Esophagus squamous epithelium (tissue), 5 donors: Measurements from ENCODE around the gene DCUN1D2. TPM values are rescaled to one million over a fixed set of nuclear protein-coding genes. Genes with fewer than 3 reads are reported as not detected.

ENCODE experiments used
- DNase-seq: peaks from one replicate; lab custom pipeline; 2025; lab: John Stamatoyannopoulos, UW
- H3K27ac ChIP-seq, 4 donors: fragments of 200-600 bp; sonication (generic); one replicate each; pipeline ENCODE4 v1.5.1; 2016 to 2019; ENCODE audit warnings: mild to moderate bottlenecking in 1 of 4
- H3K27me3 ChIP-seq, 4 donors: fragments of 200-600 bp; sonication (generic); 1 replicate in 3 of 4; 2 replicates in 1 of 4; pipeline versions ENCODE4 v1.5.1 to v1.6.0; 2017 to 2021; ENCODE audit warnings: antibody characterized with exemption in 1 of 4
- H3K36me3 ChIP-seq, 3 donors: fragments of 200-600 bp; sonication (generic); one replicate each; pipeline ENCODE4 v1.5.1; 2016 to 2019
- H3K4me1 ChIP-seq, 3 donors: fragments of 200-600 bp; sonication (generic); one replicate each; pipeline ENCODE4 v1.5.1; 2017 to 2019
- H3K4me3 ChIP-seq, 4 donors: fragments of 200-600 bp; sonication (generic); 1 replicate in 3 of 4; 2 replicates in 1 of 4; pipeline ENCODE4 v1.5.1; 2016 to 2019; ENCODE audit warnings: mild to moderate bottlenecking in 2 of 4, moderate library complexity in 1 of 4
- H3K9me3 ChIP-seq, 3 donors: fragments of 200-600 bp; sonication (generic); one replicate each; pipeline ENCODE4 v1.5.1; 2016 to 2019
- POLR2A ChIP-seq, 4 donors: fragments of 450-650 bp; IDR thresholded peaks; one replicate each; pipeline ENCODE4 v1.6.1; 2017; ENCODE audit warnings: antibody characterized with exemption in 4 of 4, mild to moderate bottlenecking in 4 of 4, moderate library complexity in 3 of 4
- WGBS, 2 donors: methylation state at CpG; one replicate each; pipeline ENCODE4 v1.1.5; 2018; 5-methylcytosine and 5-hydroxymethylcytosine counted together
- intact Hi-C: fragments of 100-400 bp; cut with DNase I; formaldehyde crosslinking; loops from one replicate; pipeline ENCODE4 v1.15.0; 2022
- total RNA-seq, 4 donors: library from RNA; depleted of rRNA; stranded (reverse); fragments of >200 nt; gene quantifications; one replicate each; pipeline ENCODE4 v1.1.0, GENCODE V29; 2016
- TF ChIP-seq, protein P1 (sequence below), 6 experiments: fragments of 450-650 bp in 4 of 6; fragments of 200-600 bp in 2 of 6; sonication (generic) in 2 of 6; IDR thresholded peaks; one replicate each; pipeline ENCODE4 v1.5.1; 2016 to 2019; ENCODE audit warnings: antibody characterized with exemption in 6 of 6, mild to moderate bottlenecking in 4 of 6, moderate library complexity in 4 of 6
- donor health status: DM: yes; HTN: yes; CAD: no.

DCUN1D2 gene
- total RNA-seq, 4 donors from 2014 or later, result 4.7 to 14.1 (median 7.7) TPM

DNA sequence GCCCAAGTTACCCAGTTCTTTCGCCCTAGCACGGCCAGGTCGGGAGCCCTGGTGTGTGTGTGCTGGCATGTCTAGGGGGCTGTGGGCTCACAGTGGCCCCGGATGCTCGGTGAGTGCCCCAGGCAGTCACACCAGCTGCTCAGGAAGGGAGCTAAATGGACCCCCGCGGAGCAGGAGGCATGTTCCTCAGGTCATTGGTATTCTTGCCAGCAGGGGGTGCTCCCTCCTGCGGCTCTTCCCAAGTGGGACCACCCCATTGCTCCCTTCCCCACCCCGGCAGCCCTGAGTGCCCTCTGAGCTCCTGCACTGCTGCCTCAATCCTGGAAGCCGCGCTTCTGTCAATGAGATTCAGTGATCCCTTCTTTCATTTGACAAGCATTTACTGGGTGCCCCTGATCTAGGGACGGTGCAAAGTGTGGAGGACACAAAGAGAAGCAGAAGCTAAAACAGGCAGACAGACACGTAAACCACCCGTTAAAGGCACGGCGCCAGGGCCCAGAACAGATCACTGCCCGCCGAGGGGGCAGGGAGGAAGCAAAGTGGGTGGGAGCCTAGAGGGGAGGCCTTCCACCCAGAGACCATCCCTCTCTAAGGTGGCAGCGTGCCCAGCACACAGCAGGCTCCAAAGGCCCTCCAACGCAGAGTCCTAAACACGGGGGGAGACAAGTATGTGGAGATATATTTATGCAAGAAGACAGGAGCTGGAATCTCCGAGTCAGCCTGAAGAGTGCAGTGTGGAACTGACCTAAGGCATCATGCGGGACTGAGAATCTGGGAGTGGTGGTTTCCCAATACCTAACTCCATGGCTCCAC, 32.1 kb downstream of the DCUN1D2 start:
- no peaks in the 10 kb centered on the region for H3K9me3 ChIP-seq
- no peak overlapping the region for H3K27ac ChIP-seq
- no peak overlapping the region for H3K4me3 ChIP-seq
- intact Hi-C loops, result no loop called here
- no peak for DNase-seq
- no peak for TF ChIP-seq POLR2A (IDR thresholded peaks at IDR 0.05)
- TF ChIP-seq, protein P1, sequence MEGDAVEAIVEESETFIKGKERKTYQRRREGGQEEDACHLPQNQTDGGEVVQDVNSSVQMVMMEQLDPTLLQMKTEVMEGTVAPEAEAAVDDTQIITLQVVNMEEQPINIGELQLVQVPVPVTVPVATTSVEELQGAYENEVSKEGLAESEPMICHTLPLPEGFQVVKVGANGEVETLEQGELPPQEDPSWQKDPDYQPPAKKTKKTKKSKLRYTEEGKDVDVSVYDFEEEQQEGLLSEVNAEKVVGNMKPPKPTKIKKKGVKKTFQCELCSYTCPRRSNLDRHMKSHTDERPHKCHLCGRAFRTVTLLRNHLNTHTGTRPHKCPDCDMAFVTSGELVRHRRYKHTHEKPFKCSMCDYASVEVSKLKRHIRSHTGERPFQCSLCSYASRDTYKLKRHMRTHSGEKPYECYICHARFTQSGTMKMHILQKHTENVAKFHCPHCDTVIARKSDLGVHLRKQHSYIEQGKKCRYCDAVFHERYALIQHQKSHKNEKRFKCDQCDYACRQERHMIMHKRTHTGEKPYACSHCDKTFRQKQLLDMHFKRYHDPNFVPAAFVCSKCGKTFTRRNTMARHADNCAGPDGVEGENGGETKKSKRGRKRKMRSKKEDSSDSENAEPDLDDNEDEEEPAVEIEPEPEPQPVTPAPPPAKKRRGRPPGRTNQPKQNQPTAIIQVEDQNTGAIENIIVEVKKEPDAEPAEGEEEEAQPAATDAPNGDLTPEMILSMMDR (IDR thresholded peaks at IDR 0.05), result peak in 2 of 6 experiments; percentile 18 to 19
- no peaks in the 10 kb centered on the region for H3K27me3 ChIP-seq
- H3K4me1 ChIP-seq, result no peaks in the 10 kb centered on the region
- WGBS, 2 donors, result 85 to 88% methylated on average over 12 to 18 of the region's 23 CpGs
- H3K36me3 ChIP-seq, result peaks cover 19 to 92% (median 27%) of the 10 kb centered on the region in 3 donors

DNA sequence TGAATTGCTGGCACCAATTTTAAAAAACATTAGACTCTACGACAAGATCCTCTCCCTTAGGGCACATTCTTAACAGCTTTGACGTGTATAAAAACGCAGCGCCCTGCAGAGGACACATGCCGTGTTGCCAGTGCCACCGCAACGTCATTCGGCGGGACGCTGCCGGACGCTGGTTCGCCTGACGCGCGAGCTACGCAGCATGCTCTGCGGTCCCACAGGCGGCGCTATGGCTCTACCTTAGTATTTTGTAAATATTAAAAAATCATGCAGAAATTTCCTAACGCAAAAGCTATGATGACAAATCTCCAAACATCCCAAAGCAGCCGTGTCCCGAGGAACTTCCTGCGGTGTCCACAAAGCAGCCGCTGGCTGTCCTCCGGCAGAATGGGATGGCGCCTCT, 33.0 kb downstream of the DCUN1D2 start:
- Histone ChIP-seq H3K9me3 (no peaks in the 10 kb centered on the region), H3K36me3 (peaks cover 19 to 95% (median 27%) of the 10 kb centered on the region in 3 donors), H3K4me3 (no peak overlapping the region), H3K4me1 (no peaks in the 10 kb centered on the region), H3K27ac (no peak overlapping the region), H3K27me3 (no peaks in the 10 kb centered on the region)
- WGBS, 2 donors, result 90 to 95% methylated on average over 27 of the region's 27 CpGs
- DNase-seq, result no peak
- intact Hi-C loops, result no loop called here
- TF ChIP-seq, protein P1 (IDR thresholded peaks at IDR 0.05), result no peak
- TF ChIP-seq POLR2A (IDR thresholded peaks at IDR 0.05), result no peak

DNA sequence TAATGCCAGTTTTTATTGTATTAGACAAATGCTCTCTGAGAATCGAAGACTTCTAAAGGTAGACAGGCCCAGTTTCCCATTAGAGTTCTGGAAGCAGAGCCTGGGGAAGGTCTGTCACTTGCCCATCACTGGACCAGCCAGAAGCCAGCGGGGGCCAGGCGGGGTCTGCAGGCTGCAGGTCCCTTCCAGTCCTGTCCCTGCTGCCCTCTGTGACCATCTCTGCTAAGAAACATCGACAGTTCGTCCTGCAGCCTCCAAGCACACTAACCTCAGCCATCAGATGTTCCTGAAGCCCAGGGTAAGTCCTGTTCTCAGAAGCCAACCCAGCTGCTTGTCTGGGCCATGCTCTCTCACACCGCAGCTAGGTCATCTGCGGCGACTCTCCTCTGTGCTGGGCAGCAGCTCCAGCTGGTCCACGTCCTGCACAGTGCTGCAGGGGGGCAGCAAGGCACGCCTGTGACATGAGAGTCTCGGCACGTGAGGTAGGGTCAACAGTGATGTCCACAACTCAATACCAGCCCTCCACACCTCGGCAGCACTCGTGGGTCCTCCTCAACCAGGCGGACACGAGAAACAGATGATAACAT, 34.3 kb downstream of the DCUN1D2 start:
- Histone ChIP-seq H3K9me3 (no peaks in the 10 kb centered on the region), H3K36me3 (peaks cover 18 to 82% (median 27%) of the 10 kb centered on the region in 3 donors), H3K4me1 (no peaks in the 10 kb centered on the region), H3K27ac (no peak overlapping the region), H3K4me3 (no peak overlapping the region), H3K27me3 (no peaks in the 10 kb centered on the region)
- DNase-seq, result no peak
- TF ChIP-seq, protein P1 (IDR thresholded peaks at IDR 0.05), result no peak
- TF ChIP-seq POLR2A (IDR thresholded peaks at IDR 0.05), result no peak
- intact Hi-C loops, result no loop called here
- WGBS, 2 donors, result 87 to 92% methylated on average over 9 to 12 of the region's 16 CpGs

DNA sequence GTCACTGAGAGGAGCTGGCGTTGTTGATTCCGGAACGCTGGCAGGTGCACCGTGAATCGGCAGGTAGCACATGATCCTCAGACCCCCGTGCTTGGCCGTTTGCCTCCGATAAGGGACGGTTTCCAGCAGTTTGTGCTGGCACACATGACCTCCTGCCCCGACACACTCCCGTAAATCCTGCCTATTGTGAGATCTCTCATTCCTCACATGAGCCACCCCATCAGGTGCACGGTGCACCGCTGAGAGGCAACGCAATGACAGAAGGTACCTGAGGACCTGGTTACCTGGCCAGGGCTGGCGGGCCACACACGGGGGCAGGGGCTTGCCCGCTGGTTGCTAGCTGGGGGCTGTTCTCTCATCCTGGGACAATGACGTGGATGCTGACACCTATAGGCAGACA, 35.1 kb downstream of the DCUN1D2 start:
- Histone ChIP-seq H3K27ac (no peak overlapping the region), H3K4me1 (no peaks in the 10 kb centered on the region), H3K27me3 (no peaks in the 10 kb centered on the region), H3K4me3 (no peak overlapping the region), H3K9me3 (no peaks in the 10 kb centered on the region), H3K36me3 (peaks cover 10 to 74% (median 24%) of the 10 kb centered on the region in 3 donors)
- DNase-seq, result no peak
- TF ChIP-seq, protein P1 (IDR thresholded peaks at IDR 0.05), result no peak
- TF ChIP-seq POLR2A (IDR thresholded peaks at IDR 0.05), result no peak
- WGBS, 2 donors, result 90 to 92% methylated on average over 11 to 14 of the region's 18 CpGs
- intact Hi-C loops, result no loop called here

DNA sequence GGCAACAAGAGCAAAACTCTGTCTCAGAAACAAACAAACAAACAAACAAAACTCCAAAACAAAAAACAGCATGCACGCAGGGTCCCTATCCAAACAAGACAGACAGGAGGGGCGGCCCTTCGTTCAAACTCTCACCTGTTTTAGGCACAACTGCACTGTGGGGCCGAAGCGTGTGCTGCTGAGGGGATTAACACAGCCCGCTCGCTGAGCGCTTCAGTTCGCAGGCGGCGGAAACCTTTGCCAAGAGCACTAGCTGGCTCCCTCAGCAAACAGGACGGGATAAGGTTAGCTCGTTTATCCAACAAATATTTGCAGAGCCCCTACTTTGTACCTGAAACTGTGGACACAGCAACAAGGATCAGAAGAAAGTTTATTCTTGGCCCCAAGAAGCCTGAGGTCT, 35.6 kb downstream of the DCUN1D2 start:
- Histone ChIP-seq H3K27me3 (no peaks in the 10 kb centered on the region), H3K27ac (no peak overlapping the region), H3K4me1 (peaks cover 0 to 4% (median 1%) of the 10 kb centered on the region in 3 donors), H3K9me3 (no peaks in the 10 kb centered on the region), H3K36me3 (peaks cover 7 to 69% (median 20%) of the 10 kb centered on the region in 3 donors), H3K4me3 (no peak overlapping the region)
- intact Hi-C loops, result no loop called here
- 96 to 100% methylated on average over 4 to 12 of the region's 13 CpGs for WGBS, 2 donors
- no peak for DNase-seq
- no peak for TF ChIP-seq POLR2A (IDR thresholded peaks at IDR 0.05)
- TF ChIP-seq, protein P1 (IDR thresholded peaks at IDR 0.05), result no peak
